ENCODE measurements around the gene BOD1.

DNA sequence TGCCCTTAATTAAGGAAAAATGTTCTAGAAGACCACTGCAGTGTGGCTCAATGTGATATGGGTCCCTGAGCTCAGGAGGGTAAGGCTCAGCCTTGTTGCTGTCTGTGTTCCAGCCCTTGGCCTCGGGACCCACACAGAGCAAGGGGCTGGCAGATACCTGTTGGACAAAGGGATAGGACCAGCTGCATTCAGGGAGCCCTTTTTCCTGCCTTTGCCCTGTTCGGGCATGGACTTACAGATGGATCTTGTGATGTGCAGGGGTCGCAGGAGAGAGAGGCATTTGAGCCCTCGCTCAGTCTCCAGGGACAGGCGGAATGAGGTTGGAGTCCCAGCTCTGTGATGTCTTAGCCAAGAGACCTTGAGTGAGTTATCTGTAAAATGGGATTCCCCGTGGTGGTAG is 12.1 kb upstream of the BOD1 start:
- TF ChIP-seq, protein P1, sequence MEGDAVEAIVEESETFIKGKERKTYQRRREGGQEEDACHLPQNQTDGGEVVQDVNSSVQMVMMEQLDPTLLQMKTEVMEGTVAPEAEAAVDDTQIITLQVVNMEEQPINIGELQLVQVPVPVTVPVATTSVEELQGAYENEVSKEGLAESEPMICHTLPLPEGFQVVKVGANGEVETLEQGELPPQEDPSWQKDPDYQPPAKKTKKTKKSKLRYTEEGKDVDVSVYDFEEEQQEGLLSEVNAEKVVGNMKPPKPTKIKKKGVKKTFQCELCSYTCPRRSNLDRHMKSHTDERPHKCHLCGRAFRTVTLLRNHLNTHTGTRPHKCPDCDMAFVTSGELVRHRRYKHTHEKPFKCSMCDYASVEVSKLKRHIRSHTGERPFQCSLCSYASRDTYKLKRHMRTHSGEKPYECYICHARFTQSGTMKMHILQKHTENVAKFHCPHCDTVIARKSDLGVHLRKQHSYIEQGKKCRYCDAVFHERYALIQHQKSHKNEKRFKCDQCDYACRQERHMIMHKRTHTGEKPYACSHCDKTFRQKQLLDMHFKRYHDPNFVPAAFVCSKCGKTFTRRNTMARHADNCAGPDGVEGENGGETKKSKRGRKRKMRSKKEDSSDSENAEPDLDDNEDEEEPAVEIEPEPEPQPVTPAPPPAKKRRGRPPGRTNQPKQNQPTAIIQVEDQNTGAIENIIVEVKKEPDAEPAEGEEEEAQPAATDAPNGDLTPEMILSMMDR (IDR thresholded peaks at IDR 0.05 in 4 of 5, conservative IDR thresholded peaks at IDR 0.05 in 1 of 5): no peak
- no peak for TF ChIP-seq POLR2A (IDR thresholded peaks at IDR 0.05)
